Natural killer cell (primary cell): ENCODE measurements around the gene OSBPL6. TPM values are rescaled to one million over a fixed set of nuclear protein-coding genes. Genes with fewer than 3 reads are reported as not detected.

Source experiments
- ATAC-seq, 3 donors: fragments of 150-1000 bp in 2 of 3; fragments of 200-7000 bp in 1 of 3; cut with Tn5 transposase; 1 replicate in 1 of 3; 2 replicates in 2 of 3; pipeline ENCODE4 v1.10.0; 2021; ENCODE audit warnings: mild to moderate bottlenecking in 2 of 3, moderate library complexity in 2 of 3
- DNase-seq, 2 donors: peaks; one replicate each; pipeline versions ENCODE4 v3.0.0 to v3.0.0-alpha.2; 2013 to 2021; ENCODE audit warnings: mixed read lengths in 1 of 2
- H3K27ac ChIP-seq: one replicate; pipeline ENCODE4 v1.5.1; 2013; ENCODE audit warnings: mild to moderate bottlenecking, low read length
- H3K27me3 ChIP-seq: one replicate; pipeline ENCODE4 v1.6.1; 2013; ENCODE audit warnings: low read length; ENCODE audit not compliant: control insufficient read depth, insufficient read depth
- H3K36me3 ChIP-seq: one replicate; pipeline ENCODE4 v1.6.1; 2013; ENCODE audit warnings: low read length; ENCODE audit not compliant: control insufficient read depth, insufficient read depth
- H3K4me1 ChIP-seq: one replicate; pipeline ENCODE4 v1.6.1; 2013; ENCODE audit warnings: low read length; ENCODE audit not compliant: control insufficient read depth, insufficient read depth
- H3K4me3 ChIP-seq: one replicate; pipeline ENCODE4 v1.5.1; 2013; ENCODE audit warnings: low read length
- H3K9me3 ChIP-seq: one replicate; pipeline ENCODE4 v1.6.1; 2013; ENCODE audit warnings: low read length; ENCODE audit not compliant: control insufficient read depth, insufficient read depth
- H3K27ac Mint-ChIP-seq, 2 donors: one replicate each; pipeline ENCODE4 v1.8.0; 2022; ENCODE audit warnings: mild to moderate bottlenecking in 2 of 2, mixed read lengths in 2 of 2, moderate library complexity in 1 of 2
- H3K27me3 Mint-ChIP-seq, 2 donors: one replicate each; pipeline ENCODE4 v1.8.0; 2022; ENCODE audit warnings: low read depth in 2 of 2, mixed read lengths in 2 of 2
- H3K36me3 Mint-ChIP-seq: one replicate; pipeline ENCODE4 v1.8.0; 2022; ENCODE audit warnings: mixed read lengths
- H3K4me1 Mint-ChIP-seq, 2 donors: one replicate each; pipeline ENCODE4 v1.8.0; 2022; ENCODE audit warnings: mixed read lengths in 2 of 2
- H3K4me3 Mint-ChIP-seq: one replicate; pipeline ENCODE4 v1.8.0; 2022; ENCODE audit warnings: mild to moderate bottlenecking, moderate library complexity, mixed read lengths
- H3K9me3 Mint-ChIP-seq, 2 donors: one replicate each; pipeline ENCODE4 v1.8.0; 2022; ENCODE audit warnings: mixed read lengths in 2 of 2
- WGBS: methylation state at CpG from one replicate; pipeline ENCODE4 v1.1.7; 2013; ENCODE audit warnings: missing lambda C conversion rate; ENCODE audit not compliant: insufficient coverage; 5-methylcytosine and 5-hydroxymethylcytosine counted together
- intact Hi-C: fragments of 100-400 bp; cut with micrococcal nuclease; formaldehyde crosslinking; loops from one replicate; pipeline ENCODE4 v1.14.2; 2022
- total RNA-seq, 4 donors: library from RNA; stranded (reverse); fragments of 120-200 nt in 1 of 4; gene quantifications; one replicate each; pipeline versions ENCODE4 v1.2.3 to v1.2.4, GENCODE V29; 2013 to 2022
- TF ChIP-seq, protein P1 (sequence below): fragments of 200-600 bp; IDR thresholded peaks from one replicate; pipeline ENCODE4 v1.8.0; 2022; ENCODE audit warnings: antibody characterized with exemption

OSBPL6 gene
- total RNA-seq, 3 donors from 2014 or later (not counting 1 experiment from before 2014, with no cell fraction given), result not detected

DNA sequence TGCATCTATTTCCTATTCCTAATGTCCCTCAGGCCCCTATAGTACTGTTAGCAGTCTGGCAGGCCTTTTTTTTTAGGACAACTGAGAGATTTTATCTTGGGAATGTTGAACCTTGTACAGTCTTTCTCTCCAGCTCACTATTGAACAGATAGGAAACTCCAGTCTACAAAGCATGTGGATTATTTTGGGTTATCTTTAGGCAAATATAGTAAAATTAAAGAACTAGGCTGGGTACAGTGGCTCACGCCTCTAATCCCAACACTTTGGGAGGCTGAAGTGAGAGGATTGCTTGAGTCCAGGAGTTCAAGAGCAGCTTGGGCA, 102.7 kb downstream of the OSBPL6 start:
- intact Hi-C loops, result no loop called here
- H3K4me1 Mint-ChIP-seq, result no peaks in the 10 kb centered on the region
- DNase-seq, result no peak
- no peak overlapping the region for H3K4me3 ChIP-seq
- ATAC-seq, result no peak
- TF ChIP-seq, protein P1, sequence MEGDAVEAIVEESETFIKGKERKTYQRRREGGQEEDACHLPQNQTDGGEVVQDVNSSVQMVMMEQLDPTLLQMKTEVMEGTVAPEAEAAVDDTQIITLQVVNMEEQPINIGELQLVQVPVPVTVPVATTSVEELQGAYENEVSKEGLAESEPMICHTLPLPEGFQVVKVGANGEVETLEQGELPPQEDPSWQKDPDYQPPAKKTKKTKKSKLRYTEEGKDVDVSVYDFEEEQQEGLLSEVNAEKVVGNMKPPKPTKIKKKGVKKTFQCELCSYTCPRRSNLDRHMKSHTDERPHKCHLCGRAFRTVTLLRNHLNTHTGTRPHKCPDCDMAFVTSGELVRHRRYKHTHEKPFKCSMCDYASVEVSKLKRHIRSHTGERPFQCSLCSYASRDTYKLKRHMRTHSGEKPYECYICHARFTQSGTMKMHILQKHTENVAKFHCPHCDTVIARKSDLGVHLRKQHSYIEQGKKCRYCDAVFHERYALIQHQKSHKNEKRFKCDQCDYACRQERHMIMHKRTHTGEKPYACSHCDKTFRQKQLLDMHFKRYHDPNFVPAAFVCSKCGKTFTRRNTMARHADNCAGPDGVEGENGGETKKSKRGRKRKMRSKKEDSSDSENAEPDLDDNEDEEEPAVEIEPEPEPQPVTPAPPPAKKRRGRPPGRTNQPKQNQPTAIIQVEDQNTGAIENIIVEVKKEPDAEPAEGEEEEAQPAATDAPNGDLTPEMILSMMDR, result no peak
- H3K27ac ChIP-seq, result no peak overlapping the region
- no peaks in the 10 kb centered on the region for H3K9me3 ChIP-seq
- H3K27me3 ChIP-seq, result no peaks in the 10 kb centered on the region
- H3K4me1 ChIP-seq, result no peaks in the 10 kb centered on the region
- H3K27me3 Mint-ChIP-seq, result peaks cover 7 to 8% of the 10 kb centered on the region in 2 donors
- H3K36me3 ChIP-seq, result no peaks in the 10 kb centered on the region
- H3K4me3 Mint-ChIP-seq, result no peak overlapping the region
- H3K27ac Mint-ChIP-seq, result no peak overlapping the region
- no peaks in the 10 kb centered on the region for H3K36me3 Mint-ChIP-seq
- WGBS, result 92% methylated on average over 1 of the region's 1 CpG
- no peaks in the 10 kb centered on the region for H3K9me3 Mint-ChIP-seq

DNA sequence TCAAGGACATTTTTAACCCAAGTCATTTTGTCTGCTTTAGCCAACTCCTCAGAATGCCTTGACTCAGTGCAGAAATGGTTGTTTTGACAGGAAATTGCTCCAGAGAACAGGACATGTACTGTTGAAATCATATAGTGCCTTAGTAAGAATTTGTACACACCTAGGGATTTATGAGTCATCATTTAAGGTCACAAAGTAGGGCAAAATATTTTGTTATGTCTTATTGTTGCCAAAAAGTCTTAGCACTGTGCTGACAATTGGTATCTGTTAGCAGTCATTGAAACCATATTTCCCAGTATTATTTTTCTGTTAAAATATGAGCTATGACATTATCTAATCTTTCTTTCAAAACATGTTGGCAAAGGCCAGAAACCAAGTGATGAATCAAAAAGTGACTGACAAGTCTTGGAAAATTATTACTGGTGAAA, 104.5 kb downstream of the OSBPL6 start:
- intact Hi-C loops, result no loop called here
- no peaks in the 10 kb centered on the region for H3K27me3 ChIP-seq

DNA sequence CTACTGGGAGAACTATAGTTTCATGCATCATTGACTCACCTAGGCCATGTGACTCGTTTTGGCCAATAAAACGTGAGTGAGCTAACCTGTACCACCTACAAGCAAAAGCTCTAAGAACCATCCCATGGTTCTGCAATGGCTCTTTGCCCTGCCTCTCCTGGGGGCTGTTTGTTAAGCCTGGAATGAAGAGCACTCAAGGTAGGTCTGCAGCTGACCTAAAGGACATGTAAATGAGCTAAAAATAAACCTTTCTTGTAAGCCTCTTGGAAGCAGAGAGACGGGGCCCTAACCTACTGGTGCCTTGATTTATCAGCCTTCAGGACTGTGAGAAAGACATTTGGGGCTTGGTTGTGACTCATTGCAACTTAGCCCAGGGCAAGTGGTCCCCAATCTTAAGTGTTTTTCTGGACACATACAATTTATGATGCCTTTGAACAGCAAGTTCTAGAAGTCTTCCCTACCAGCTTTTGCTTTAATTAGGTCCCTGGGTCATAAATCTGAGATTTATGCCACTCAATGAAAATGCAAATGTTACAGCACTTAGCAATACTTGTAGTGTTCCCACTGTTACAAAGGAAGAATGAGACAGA, 107.4 kb downstream of the OSBPL6 start:
- Mint-ChIP-seq H3K36me3 (no peaks in the 10 kb centered on the region), H3K4me3 (no peak overlapping the region), H3K4me1 (no peaks in the 10 kb centered on the region), H3K9me3 (no peaks in the 10 kb centered on the region), H3K27ac (no peak overlapping the region), H3K27me3 (peaks cover 0 to 8% of the 10 kb centered on the region in 2 donors)
- no peaks in the 10 kb centered on the region for H3K27me3 ChIP-seq
- no peaks in the 10 kb centered on the region for H3K9me3 ChIP-seq
- TF ChIP-seq, protein P1, result no peak
- DNase-seq (no peak), ATAC-seq (no peak)
- no peaks in the 10 kb centered on the region for H3K4me1 ChIP-seq
- intact Hi-C loops, result no loop called here
- WGBS, result 76% methylated on average over 3 of the region's 3 CpGs
- H3K36me3 ChIP-seq, result no peaks in the 10 kb centered on the region
- no peak overlapping the region for H3K27ac ChIP-seq
- H3K4me3 ChIP-seq, result no peak overlapping the region

More for the DNA sequence above, 104.5 kb downstream of the OSBPL6 start:
- no peaks in the 10 kb centered on the region for H3K4me1 Mint-ChIP-seq
- no peak overlapping the region for H3K27ac ChIP-seq
- DNase-seq, result no peak
- ATAC-seq, result no peak
- peaks cover 3 to 5% of the 10 kb centered on the region in 2 donors for H3K27me3 Mint-ChIP-seq
- H3K36me3 Mint-ChIP-seq, result no peaks in the 10 kb centered on the region
- no peaks in the 10 kb centered on the region for H3K4me1 ChIP-seq
- H3K9me3 Mint-ChIP-seq, result no peaks in the 10 kb centered on the region
- no peaks in the 10 kb centered on the region for H3K36me3 ChIP-seq
- H3K27ac Mint-ChIP-seq, result no peak overlapping the region
- H3K4me3 Mint-ChIP-seq, result no peak overlapping the region
- TF ChIP-seq, protein P1, result no peak
- no peak overlapping the region for H3K4me3 ChIP-seq
- no peaks in the 10 kb centered on the region for H3K9me3 ChIP-seq

DNA sequence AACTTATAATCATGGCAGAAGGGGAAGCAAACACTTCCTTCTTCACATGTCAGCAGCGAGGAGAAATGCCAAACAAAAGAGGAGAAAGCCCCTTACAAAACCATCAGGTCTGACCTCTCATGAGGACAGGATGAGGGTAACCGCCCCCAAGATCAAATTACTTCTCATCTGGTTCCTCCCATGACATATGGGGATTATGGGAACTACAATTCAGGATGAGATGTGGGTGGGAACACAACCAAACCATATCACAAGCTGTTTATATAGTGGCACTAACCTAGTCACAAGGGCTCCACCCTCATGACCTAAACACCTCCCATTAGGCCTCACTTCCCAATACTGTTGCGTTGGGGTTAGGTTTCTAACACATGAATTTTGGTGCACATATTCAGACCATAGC, 110.0 kb downstream of the OSBPL6 start:
- intact Hi-C loops, result no loop called here
- Histone ChIP-seq H3K4me1 (no peaks in the 10 kb centered on the region), H3K9me3 (no peaks in the 10 kb centered on the region), H3K27me3 (no peaks in the 10 kb centered on the region), H3K36me3 (no peaks in the 10 kb centered on the region), H3K4me3 (no peak overlapping the region), H3K27ac (no peak overlapping the region)
- ATAC-seq (no peak), DNase-seq (no peak)
- Mint-ChIP-seq H3K27ac (no peak overlapping the region), H3K9me3 (no peaks in the 10 kb centered on the region), H3K4me3 (no peak overlapping the region), H3K36me3 (no peaks in the 10 kb centered on the region), H3K4me1 (no peaks in the 10 kb centered on the region), H3K27me3 (peaks cover 0 to 8% of the 10 kb centered on the region in 2 donors)
- TF ChIP-seq, protein P1, result no peak
- WGBS, result 58% methylated on average over 2 of the region's 3 CpGs
